ENCODE data around the gene PTCD2. TPM values are rescaled to one million over a fixed set of nuclear protein-coding genes. Genes with fewer than 3 reads are reported as not detected.

The PTCD2 gene
- total RNA-seq, 4 donors from 2014 or later = 2.7 to 7.2 (median 5.4) TPM

DNA sequence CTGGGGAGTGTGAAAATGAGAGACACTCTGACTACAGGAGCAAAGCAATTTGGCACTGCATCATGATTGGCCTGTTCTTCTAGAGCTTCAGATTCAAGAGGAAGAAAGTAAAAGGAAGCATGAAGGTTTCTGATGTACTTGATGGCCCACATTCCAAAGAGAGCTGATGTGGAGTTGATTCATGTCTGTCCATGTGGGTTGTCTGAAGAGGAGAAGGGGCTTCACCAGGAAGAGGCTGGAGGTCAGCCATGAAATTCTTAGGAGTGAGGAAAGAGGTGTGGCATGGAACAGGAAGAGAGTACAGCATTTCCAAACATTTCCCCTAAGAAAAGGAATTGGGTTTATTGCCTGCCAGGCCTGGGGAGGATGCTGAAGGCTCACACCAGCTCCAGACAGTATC is 70.7 kb downstream of the PTCD2 start:
- Histone ChIP-seq H3K27me3 (no peaks in the 10 kb centered on the region), H3K4me1 (peaks cover 7 to 52% (median 8%) of the 10 kb centered on the region in 3 donors), H3K4me3 (no peak overlapping the region), H3K27ac (peak overlapping the region in 3 of 4 donors; percentile 61 to 73 (median 69)), H3K36me3 (no peaks in the 10 kb centered on the region), H3K9me3 (no peaks in the 10 kb centered on the region)
- ATAC-seq = no peak
- no peak for TF ChIP-seq POLR2AphosphoS5 (IDR thresholded peaks at IDR 0.05)
- TF ChIP-seq POLR2A (IDR thresholded peaks at IDR 0.05) = no peak
- TF ChIP-seq, protein P1, sequence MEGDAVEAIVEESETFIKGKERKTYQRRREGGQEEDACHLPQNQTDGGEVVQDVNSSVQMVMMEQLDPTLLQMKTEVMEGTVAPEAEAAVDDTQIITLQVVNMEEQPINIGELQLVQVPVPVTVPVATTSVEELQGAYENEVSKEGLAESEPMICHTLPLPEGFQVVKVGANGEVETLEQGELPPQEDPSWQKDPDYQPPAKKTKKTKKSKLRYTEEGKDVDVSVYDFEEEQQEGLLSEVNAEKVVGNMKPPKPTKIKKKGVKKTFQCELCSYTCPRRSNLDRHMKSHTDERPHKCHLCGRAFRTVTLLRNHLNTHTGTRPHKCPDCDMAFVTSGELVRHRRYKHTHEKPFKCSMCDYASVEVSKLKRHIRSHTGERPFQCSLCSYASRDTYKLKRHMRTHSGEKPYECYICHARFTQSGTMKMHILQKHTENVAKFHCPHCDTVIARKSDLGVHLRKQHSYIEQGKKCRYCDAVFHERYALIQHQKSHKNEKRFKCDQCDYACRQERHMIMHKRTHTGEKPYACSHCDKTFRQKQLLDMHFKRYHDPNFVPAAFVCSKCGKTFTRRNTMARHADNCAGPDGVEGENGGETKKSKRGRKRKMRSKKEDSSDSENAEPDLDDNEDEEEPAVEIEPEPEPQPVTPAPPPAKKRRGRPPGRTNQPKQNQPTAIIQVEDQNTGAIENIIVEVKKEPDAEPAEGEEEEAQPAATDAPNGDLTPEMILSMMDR (IDR thresholded peaks at IDR 0.05) = no peak
- no peak for TF ChIP-seq EP300 (IDR thresholded peaks at IDR 0.05)

DNA sequence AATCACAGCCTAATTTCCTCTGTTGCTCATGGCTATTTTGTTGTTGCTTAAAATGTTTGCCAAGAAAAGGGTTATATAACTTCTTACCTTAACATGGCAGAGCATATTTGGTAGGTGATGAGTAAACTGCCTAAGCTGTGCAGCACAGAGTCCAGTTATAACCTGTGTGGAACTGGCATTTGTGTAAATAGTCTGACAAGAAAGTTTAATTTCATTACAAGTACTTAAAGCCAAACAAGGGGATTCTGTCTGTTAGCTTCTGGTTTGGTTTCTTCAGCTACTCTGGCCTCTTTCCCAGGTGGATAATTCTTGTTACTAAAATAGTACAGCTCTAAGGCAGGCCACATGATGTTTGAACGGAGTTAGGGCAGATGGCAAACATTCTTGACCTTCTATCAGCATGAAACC is 72.2 kb downstream of the PTCD2 start:
- 0 to 20% methylated on average over 1 of the region's 1 CpG for WGBS, 2 donors (ENCODE audit: low coverage in 1 of 2)
- Histone ChIP-seq H3K36me3 (no peaks in the 10 kb centered on the region), H3K4me1 (peaks cover 7 to 49% (median 8%) of the 10 kb centered on the region in 3 donors), H3K9me3 (no peaks in the 10 kb centered on the region), H3K27me3 (no peaks in the 10 kb centered on the region), H3K4me3 (no peak overlapping the region), H3K27ac (peak overlapping the region; percentile 61 to 73 (median 67))
- peak; percentile 79 for ATAC-seq
- TF ChIP-seq POLR2A (IDR thresholded peaks at IDR 0.05) (no peak), EP300 (IDR thresholded peaks at IDR 0.05) (no peak), POLR2AphosphoS5 (IDR thresholded peaks at IDR 0.05) (peak; percentile 67)

DNA sequence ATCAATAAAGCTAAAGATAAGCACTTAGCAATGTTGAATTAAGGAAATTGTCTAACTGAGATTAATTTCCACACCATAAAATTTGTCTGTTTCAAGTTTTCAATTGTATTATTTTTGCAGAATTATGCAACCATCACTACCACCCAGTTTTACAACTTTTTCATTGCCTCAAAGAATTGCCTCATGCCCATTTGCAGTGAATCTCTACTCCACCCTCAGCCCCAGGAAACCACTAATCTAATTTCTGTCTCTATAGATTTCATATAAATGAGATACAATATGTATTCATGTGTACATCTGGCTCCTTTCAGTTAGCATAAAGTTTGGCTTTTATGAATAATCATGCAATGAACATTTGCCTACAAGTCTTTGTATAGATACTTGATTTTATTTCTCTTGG is 72.9 kb downstream of the PTCD2 start:
- ATAC-seq = no peak
- peak overlapping the region; percentile 29 to 73 (median 65) for H3K27ac ChIP-seq

DNA sequence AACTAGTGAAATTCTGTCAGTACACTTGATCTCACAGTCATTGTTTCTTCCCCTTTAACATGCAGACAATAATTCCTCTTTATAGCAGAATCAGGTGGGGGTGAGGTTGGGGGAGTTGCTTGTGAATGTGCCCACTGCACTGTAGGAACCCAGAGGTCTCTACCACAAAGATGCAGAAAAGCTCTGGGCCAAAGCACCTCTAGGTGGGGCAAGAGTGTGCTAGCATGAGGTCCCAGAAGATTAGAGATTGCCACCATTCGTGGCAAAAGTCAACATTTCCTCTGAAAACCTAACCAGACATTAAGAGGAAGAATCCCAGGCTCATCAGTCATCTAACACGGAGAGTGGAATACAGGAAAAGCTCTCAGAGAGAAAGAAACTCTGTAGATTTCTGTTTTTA is 74.5 kb downstream of the PTCD2 start:
- H3K4me3 ChIP-seq = no peak overlapping the region
- no peak for ATAC-seq

More for the DNA sequence above, 72.9 kb downstream of the PTCD2 start:
- no peak overlapping the region for H3K4me3 ChIP-seq
- TF ChIP-seq EP300 (IDR thresholded peaks at IDR 0.05) (no peak), POLR2A (IDR thresholded peaks at IDR 0.05) (no peak), POLR2AphosphoS5 (IDR thresholded peaks at IDR 0.05) (no peak)
- TF ChIP-seq, protein P1 (IDR thresholded peaks at IDR 0.05) = no peak
- H3K27me3 ChIP-seq = no peaks in the 10 kb centered on the region
- H3K4me1 ChIP-seq = peaks cover 7 to 42% (median 8%) of the 10 kb centered on the region in 3 donors
- H3K9me3 ChIP-seq = no peaks in the 10 kb centered on the region
- H3K36me3 ChIP-seq = no peaks in the 10 kb centered on the region

DNA sequence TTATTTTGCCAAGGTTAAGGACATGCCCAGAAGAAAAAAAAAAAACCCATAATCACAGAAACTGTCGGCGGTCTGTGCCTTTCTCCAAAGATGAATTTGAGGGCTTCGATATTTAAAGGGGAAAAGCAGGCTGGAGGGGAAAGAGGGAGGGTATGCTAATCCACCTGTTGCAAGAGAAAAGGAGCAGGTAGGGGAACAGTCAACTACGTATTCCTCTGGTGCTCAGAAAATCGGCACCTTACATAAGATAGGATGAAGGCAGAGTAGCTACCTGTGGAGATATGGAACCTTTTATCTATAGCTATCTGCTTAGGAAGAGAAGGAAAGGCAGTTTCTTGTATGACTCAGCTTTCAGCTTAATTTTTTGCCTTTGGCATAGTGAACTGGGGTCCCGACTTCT is 77.7 kb downstream of the PTCD2 start:
- no peak for ATAC-seq
- no peaks in the 10 kb centered on the region for H3K27me3 ChIP-seq
- WGBS, 2 donors (ENCODE audit: low coverage in 1 of 2) = 72 to 76% methylated on average over 4 to 6 of the region's 6 CpGs
- no peak overlapping the region for H3K4me3 ChIP-seq
- TF ChIP-seq EP300 (IDR thresholded peaks at IDR 0.05) (no peak), POLR2AphosphoS5 (IDR thresholded peaks at IDR 0.05) (no peak), POLR2A (IDR thresholded peaks at IDR 0.05) (no peak)
- no peaks in the 10 kb centered on the region for H3K36me3 ChIP-seq
- H3K27ac ChIP-seq = no peak overlapping the region
- H3K4me1 ChIP-seq = peaks cover 5 to 13% (median 7%) of the 10 kb centered on the region in 3 donors
- H3K9me3 ChIP-seq = peaks cover 0 to 22% (median 3%) of the 10 kb centered on the region in 3 donors

More for the DNA sequence above, 74.5 kb downstream of the PTCD2 start:
- Histone ChIP-seq H3K4me1 (peaks cover 7 to 32% (median 8%) of the 10 kb centered on the region in 3 donors), H3K9me3 (peaks cover 0 to under 1% (median 0%) of the 10 kb centered on the region in 3 donors), H3K27me3 (no peaks in the 10 kb centered on the region), H3K36me3 (no peaks in the 10 kb centered on the region), H3K27ac (no peak overlapping the region)
- no peak for TF ChIP-seq POLR2A (IDR thresholded peaks at IDR 0.05)
- TF ChIP-seq, protein P1 (IDR thresholded peaks at IDR 0.05) = peak in 2 of 4 experiments; percentile 17 to 35
- WGBS, 2 donors (ENCODE audit: low coverage in 1 of 2) = 29 to 30% methylated on average over 2 of the region's 2 CpGs

- ATAC-seq = no peak
- Histone ChIP-seq H3K27me3 (no peaks in the 10 kb centered on the region), H3K4me1 (peaks cover 5 to 16% (median 11%) of the 10 kb centered on the region in 3 donors), H3K9me3 (peaks cover 0 to 22% (median 3%) of the 10 kb centered on the region in 3 donors), H3K36me3 (no peaks in the 10 kb centered on the region), H3K4me3 (no peak overlapping the region), H3K27ac (no peak overlapping the region)
- 33 to 100% methylated on average over 1 of the region's 1 CpG for WGBS, 2 donors (ENCODE audit: low coverage in 1 of 2)
- TF ChIP-seq EP300 (IDR thresholded peaks at IDR 0.05) = no peak
- TF ChIP-seq POLR2AphosphoS5 (IDR thresholded peaks at IDR 0.05) = no peak
- TF ChIP-seq, protein P1 (IDR thresholded peaks at IDR 0.05) = no peak
- no peak for TF ChIP-seq POLR2A (IDR thresholded peaks at IDR 0.05)
Observed at GRCh38 chr5:72400950-72401349, 80.8 kb downstream of the PTCD2 start.
